Erythroblast (primary cell): ENCODE data around the gene YIPF4.

Source experiments
- GATA1 ChIP-seq: IDR thresholded peaks from 2 replicates; pipeline ENCODE4 v1.6.1; 2011; ENCODE audit warnings: low read depth, mild to moderate bottlenecking, control low read depth, low read length, moderate library complexity
- POLR2A ChIP-seq: IDR thresholded peaks from 2 replicates; pipeline ENCODE4 v1.6.1; 2011; ENCODE audit warnings: mild to moderate bottlenecking, low read length

GRCh38 chr2:32237488-32237887, 40.2 kb upstream of the YIPF4 start:
- no peak for TF ChIP-seq POLR2A
- TF ChIP-seq GATA1 = no peak
